Measurements from ENCODE around the gene MRC2.

DNA sequence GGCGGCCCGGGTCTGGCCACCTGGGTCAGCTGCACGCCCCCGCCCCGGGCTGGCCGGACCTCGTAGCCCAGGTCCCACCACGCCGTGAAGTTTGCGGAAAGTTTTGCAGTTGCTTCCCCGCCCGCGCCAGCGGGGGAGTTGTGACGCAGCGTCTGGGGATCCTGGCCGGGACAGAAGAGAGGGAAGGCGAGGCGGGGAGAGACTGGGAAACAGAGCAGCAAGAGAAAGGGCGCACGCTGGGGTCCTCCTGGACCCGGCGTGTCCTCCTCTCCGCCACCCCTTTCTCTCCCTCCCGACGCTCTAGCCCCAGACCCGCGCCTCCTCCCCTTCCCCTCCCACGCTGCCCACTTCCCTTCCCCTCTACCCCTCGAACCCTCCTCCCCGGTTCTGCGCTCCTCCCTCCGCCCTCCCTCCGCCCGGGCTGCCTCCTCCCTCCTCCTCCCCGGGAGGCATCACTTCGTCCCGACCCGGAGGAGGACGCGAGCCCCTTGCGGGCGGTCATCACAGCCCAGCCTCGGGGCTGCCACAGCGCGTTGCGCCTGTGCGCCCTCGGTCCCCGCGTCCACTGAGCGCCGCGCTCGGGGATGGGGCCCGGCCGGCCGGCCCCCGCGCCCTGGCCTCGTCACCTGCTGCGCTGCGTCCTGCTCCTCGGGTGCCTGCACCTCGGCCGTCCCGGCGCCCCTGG, at the start of gene MRC2:
- TF ChIP-seq, protein P1, sequence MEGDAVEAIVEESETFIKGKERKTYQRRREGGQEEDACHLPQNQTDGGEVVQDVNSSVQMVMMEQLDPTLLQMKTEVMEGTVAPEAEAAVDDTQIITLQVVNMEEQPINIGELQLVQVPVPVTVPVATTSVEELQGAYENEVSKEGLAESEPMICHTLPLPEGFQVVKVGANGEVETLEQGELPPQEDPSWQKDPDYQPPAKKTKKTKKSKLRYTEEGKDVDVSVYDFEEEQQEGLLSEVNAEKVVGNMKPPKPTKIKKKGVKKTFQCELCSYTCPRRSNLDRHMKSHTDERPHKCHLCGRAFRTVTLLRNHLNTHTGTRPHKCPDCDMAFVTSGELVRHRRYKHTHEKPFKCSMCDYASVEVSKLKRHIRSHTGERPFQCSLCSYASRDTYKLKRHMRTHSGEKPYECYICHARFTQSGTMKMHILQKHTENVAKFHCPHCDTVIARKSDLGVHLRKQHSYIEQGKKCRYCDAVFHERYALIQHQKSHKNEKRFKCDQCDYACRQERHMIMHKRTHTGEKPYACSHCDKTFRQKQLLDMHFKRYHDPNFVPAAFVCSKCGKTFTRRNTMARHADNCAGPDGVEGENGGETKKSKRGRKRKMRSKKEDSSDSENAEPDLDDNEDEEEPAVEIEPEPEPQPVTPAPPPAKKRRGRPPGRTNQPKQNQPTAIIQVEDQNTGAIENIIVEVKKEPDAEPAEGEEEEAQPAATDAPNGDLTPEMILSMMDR (IDR thresholded peaks at IDR 0.05) = peak; percentile 23
- TF ChIP-seq NFIC (IDR thresholded peaks at IDR 0.05; ENCODE audit: borderline replicate concordance) (0 out of 2 replicates have a peak, but pooled peaks have one; percentile 6), REST (IDR thresholded peaks at IDR 0.05; ENCODE audit: low read depth, low read length) (peak; percentile 9), GABPA (IDR thresholded peaks at IDR 0.05; ENCODE audit: low read depth) (no peak; the same call in 1 of the 2 replicates), POLR2AphosphoS5 (IDR thresholded peaks at IDR 0.05; ENCODE audit: low read depth, low read length) (peak; percentile 85), RFX5 (IDR thresholded peaks at IDR 0.05; ENCODE audit: low read length) (no peak)

Measured in SK-N-SH (cell line).